Keratinocyte (primary cell): ENCODE measurements around the gene SEL1L2. TPM values are rescaled to one million over a fixed set of nuclear protein-coding genes. Genes with fewer than 3 reads are reported as not detected.

ENCODE experiments used
- DNase-seq: peaks from one replicate; pipeline ENCODE4 v3.0.0-alpha.2; 2011; ENCODE audit warnings: low read depth, missing footprints, low spot score
- FAIRE-seq: peaks from 2 replicates; lab custom pipeline; 2011; peaks lifted over from hg19 to GRCh38; lab: Jason Lieb, UNC
- H2AFZ ChIP-seq: 2 replicates; pipeline ENCODE4 v1.6.0; 2012; ENCODE audit warnings: low read length, control low read depth, inconsistent platforms; ENCODE audit not compliant: control insufficient read depth
- H3K27ac ChIP-seq: 2 replicates; pipeline ENCODE4 v1.5.1; 2011; ENCODE audit warnings: low read length; ENCODE audit not compliant: control insufficient read depth, insufficient read depth
- H3K27me3 ChIP-seq: 3 replicates; pipeline ENCODE4 v1.6.0; 2011; ENCODE audit warnings: low read length; ENCODE audit not compliant: control insufficient read depth, insufficient read depth; ENCODE audit errors: extremely low read depth
- H3K36me3 ChIP-seq, 2 experiments: 2 replicates in 1 of 2; 3 replicates in 1 of 2; pipeline ENCODE4 v1.5.1; 2011; ENCODE audit warnings: low read length in 2 of 2, mild to moderate bottlenecking in 1 of 2; ENCODE audit not compliant: control insufficient read depth in 2 of 2, insufficient read depth in 2 of 2; ENCODE audit errors: extremely low read depth in 1 of 2
- H3K4me1 ChIP-seq: 3 replicates; pipeline ENCODE4 v1.5.1; 2011; ENCODE audit warnings: low read length; ENCODE audit not compliant: control insufficient read depth, insufficient read depth; ENCODE audit errors: extremely low read depth
- H3K4me2 ChIP-seq: 3 replicates; pipeline ENCODE4 v1.6.0; 2011; ENCODE audit warnings: low read depth, low read length; ENCODE audit not compliant: control insufficient read depth, insufficient read depth; ENCODE audit errors: extremely low read depth
- H3K4me3 ChIP-seq, 3 experiments: fragments of 200-600 bp in 1 of 3; sonication (generic) in 1 of 3; 2 replicates in 2 of 3; 3 replicates in 1 of 3; pipeline ENCODE4 v1.5.1; 2011 to 2016; ENCODE audit warnings: low read length in 3 of 3, mild to moderate bottlenecking in 3 of 3, control low read depth in 2 of 3, inconsistent platforms in 1 of 3, low read depth in 1 of 3, mixed read lengths in 1 of 3, mixed run types in 1 of 3, moderate library complexity in 1 of 3; ENCODE audit not compliant: control insufficient read depth in 2 of 3, insufficient read depth in 2 of 3; ENCODE audit errors: extremely low read depth in 1 of 3
- H3K79me2 ChIP-seq: 2 replicates; pipeline ENCODE4 v1.6.0; 2012; ENCODE audit warnings: low read length; ENCODE audit not compliant: control insufficient read depth, insufficient read depth
- H3K9ac ChIP-seq: 3 replicates; pipeline ENCODE4 v1.6.0; 2011; ENCODE audit warnings: low read length; ENCODE audit not compliant: control insufficient read depth, insufficient read depth; ENCODE audit errors: extremely low read depth
- H3K9me1 ChIP-seq: 3 replicates; pipeline ENCODE4 v1.6.0; 2011; ENCODE audit warnings: low read length; ENCODE audit not compliant: control insufficient read depth, insufficient read depth; ENCODE audit errors: extremely low read depth
- H3K9me3 ChIP-seq: 2 replicates; pipeline ENCODE4 v1.5.1; 2012; ENCODE audit warnings: low read depth, low read length; ENCODE audit not compliant: control insufficient read depth
- H4K20me1 ChIP-seq: 3 replicates; pipeline ENCODE4 v1.6.0; 2011; ENCODE audit warnings: low read length; ENCODE audit not compliant: control insufficient read depth, insufficient read depth; ENCODE audit errors: extremely low read depth
- CTCF ChIP-seq, 3 experiments: IDR thresholded peaks in 1 of 3; conservative IDR thresholded peaks in 1 of 3; optimal IDR thresholded peaks in 1 of 3; 2 replicates in 2 of 3; 3 replicates in 1 of 3; pipeline versions ENCODE3 to v1.5.1; 2011; ENCODE audit warnings: low read length in 3 of 3, mild to moderate bottlenecking in 3 of 3, moderate library complexity in 2 of 3, control low read depth in 1 of 3, inconsistent platforms in 1 of 3; ENCODE audit not compliant: insufficient read depth in 2 of 3; ENCODE audit errors: extremely low read depth in 1 of 3
- EZH2 ChIP-seq: IDR thresholded peaks from one replicate; pipeline ENCODE4 v1.6.1; 2012; ENCODE audit warnings: inconsistent platforms, mild to moderate bottlenecking, low read length, moderate library complexity
- dilution Hi-C: fragments of 300-500 bp; cut with MboI; formaldehyde crosslinking; loops from one replicate; pipeline ENCODE4 v1.7.0; 2020; ENCODE audit warnings: low sequenced_read_pairs; ENCODE audit not compliant: extremely low pct_ligation_motif_present
- polyA plus RNA-seq, 5 experiments: library from polyadenylated mRNA; depleted of rRNA in 3 of 5; stranded (reverse) in 3 of 5; stranded (forward) in 1 of 5; unstranded in 1 of 5; fragments of >200 nt; gene quantifications; 1 replicate in 1 of 5; 2 replicates in 3 of 5; 3 replicates in 1 of 5; pipeline versions ENCODE4 v1.2.1 to v1.2.3, GENCODE V29; 2011 to 2012; ENCODE audit warnings: missing spikeins in 2 of 5, low read depth in 1 of 5, low replicate concordance in 1 of 5

The SEL1L2 gene
- polyA plus RNA-seq, 1 donor (not counting 4 experiments of a cell fraction or from before 2014, with no cell fraction given): not detected

DNA sequence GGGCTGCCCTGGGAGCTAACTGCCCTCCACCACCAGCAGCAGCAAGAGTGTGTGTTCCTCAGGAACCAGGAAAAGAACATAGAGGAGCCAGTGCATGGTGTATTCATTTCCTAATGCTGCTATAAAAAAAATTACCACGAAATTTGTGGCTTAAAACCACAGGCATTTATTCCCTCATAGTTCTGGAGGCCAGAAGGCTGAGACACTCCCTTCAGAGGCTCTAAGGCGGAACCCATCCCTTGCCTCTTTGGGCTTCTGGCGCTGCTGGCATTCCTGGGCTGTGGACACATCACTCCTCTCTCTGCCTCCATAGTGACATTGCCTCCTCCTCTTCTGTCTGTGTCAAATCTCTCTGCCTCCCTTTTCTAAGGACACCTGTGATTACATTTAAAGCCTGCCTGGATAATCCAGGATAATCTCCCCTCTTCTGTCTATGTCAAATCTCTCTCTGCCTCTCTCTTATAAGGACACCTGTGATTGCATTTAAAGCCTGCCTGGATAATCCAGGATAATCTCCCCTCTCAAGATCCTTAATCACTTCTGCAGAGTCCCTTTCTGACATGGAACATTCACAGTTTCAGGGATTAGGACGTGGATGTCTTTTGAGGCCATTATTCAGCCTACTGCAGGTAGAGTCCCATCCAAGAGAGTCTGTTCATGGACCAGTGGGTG lies 150.9 kb downstream of the SEL1L2 start:
- peaks cover 3% of the 10 kb centered on the region for H3K27me3 ChIP-seq
- H3K9me3 ChIP-seq: no peaks in the 10 kb centered on the region
- dilution Hi-C loops: no loop called here
- no peaks in the 10 kb centered on the region for H4K20me1 ChIP-seq
- TF ChIP-seq CTCF (optimal IDR thresholded peaks at IDR 0.05 in 1 of 3, IDR thresholded peaks at IDR 0.05 in 1 of 3, conservative IDR thresholded peaks at IDR 0.05 in 1 of 3; ENCODE audit: extremely low read depth in 1 of 3, insufficient read depth in 2 of 3, low read length in 3 of 3) (no peak), EZH2 (no peak)
- no peak overlapping the region for H3K9ac ChIP-seq
- H3K4me3 ChIP-seq: no peak overlapping the region
- peak; percentile 17 for DNase-seq
- H3K4me1 ChIP-seq: peaks cover 4% of the 10 kb centered on the region
- H3K9me1 ChIP-seq: no peaks in the 10 kb centered on the region
- no peaks in the 10 kb centered on the region for H3K79me2 ChIP-seq
- H3K36me3 ChIP-seq: no peaks in the 10 kb centered on the region
- H3K4me2 ChIP-seq: no peak overlapping the region
- no peak overlapping the region for H3K27ac ChIP-seq
- no peak overlapping the region for H2AFZ ChIP-seq
- FAIRE-seq: peak; percentile 85

- dilution Hi-C loops: no loop called here
- no peaks in the 10 kb centered on the region for H4K20me1 ChIP-seq
Measured at GRCh38 chr20:13838664-13839063, 151.8 kb downstream of the SEL1L2 start.

DNA sequence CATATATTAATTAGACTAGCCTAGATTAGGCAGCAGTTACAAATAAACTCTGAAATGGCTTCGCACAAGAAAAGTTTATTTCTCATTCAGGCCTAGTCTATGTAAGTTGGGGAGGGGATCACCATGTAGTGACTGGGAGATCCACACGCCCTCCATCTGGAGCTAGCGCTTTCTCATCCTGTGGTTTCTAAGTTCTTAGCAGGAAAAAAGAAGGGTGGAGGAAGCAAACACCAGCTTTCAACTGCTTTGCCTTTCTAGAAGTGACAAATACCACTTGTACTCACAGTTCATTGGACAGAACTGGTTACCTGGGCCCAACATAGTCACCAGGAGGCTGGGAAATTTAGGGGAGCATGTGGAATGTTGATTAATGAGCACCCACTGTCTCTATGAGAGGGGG lies 158.9 kb downstream of the SEL1L2 start:
- H4K20me1 ChIP-seq: no peaks in the 10 kb centered on the region
- DNase-seq (no peak), FAIRE-seq (no peak)
- no peak overlapping the region for H2AFZ ChIP-seq
- H3K9ac ChIP-seq: no peak overlapping the region
- no peak overlapping the region for H3K4me2 ChIP-seq
- TF ChIP-seq CTCF (optimal IDR thresholded peaks at IDR 0.05 in 1 of 3, IDR thresholded peaks at IDR 0.05 in 1 of 3, conservative IDR thresholded peaks at IDR 0.05 in 1 of 3; ENCODE audit: extremely low read depth in 1 of 3, insufficient read depth in 2 of 3, low read length in 3 of 3) (no peak), EZH2 (no peak)
- H3K36me3 ChIP-seq: no peaks in the 10 kb centered on the region
- no peaks in the 10 kb centered on the region for H3K27me3 ChIP-seq
- no peak overlapping the region for H3K27ac ChIP-seq
- H3K4me1 ChIP-seq: no peaks in the 10 kb centered on the region
- no peaks in the 10 kb centered on the region for H3K9me1 ChIP-seq
- no peaks in the 10 kb centered on the region for H3K79me2 ChIP-seq
- H3K4me3 ChIP-seq: no peak overlapping the region
- no peaks in the 10 kb centered on the region for H3K9me3 ChIP-seq
- dilution Hi-C loops: no loop called here

More at GRCh38 chr20:13838664-13839063, 151.8 kb downstream of the SEL1L2 start:
- Histone ChIP-seq H2AFZ (no peak overlapping the region), H3K4me2 (no peak overlapping the region), H3K27me3 (peaks cover 3% of the 10 kb centered on the region), H3K4me1 (peaks cover 4% of the 10 kb centered on the region), H3K9me3 (no peaks in the 10 kb centered on the region), H3K4me3 (no peak overlapping the region), H3K79me2 (no peaks in the 10 kb centered on the region), H3K27ac (no peak overlapping the region), H3K36me3 (no peaks in the 10 kb centered on the region), H3K9me1 (no peaks in the 10 kb centered on the region), H3K9ac (no peak overlapping the region)
- no peak for TF ChIP-seq EZH2
- FAIRE-seq (no peak), DNase-seq (no peak)
